Panc1 (cell line): ENCODE data around the gene PSAP.

Experiments used
- POLR2AphosphoS5 ChIP-seq: IDR thresholded peaks from 2 replicates; pipeline ENCODE4 v1.6.1; 2012; ENCODE audit warnings: mild to moderate bottlenecking, low read depth, low read length, moderate library complexity
- TF ChIP-seq, protein P1 (sequence below): fragments of 450-650 bp; IDR thresholded peaks from 2 replicates; pipeline ENCODE4 v1.5.1; 2017; ENCODE audit warnings: mild to moderate bottlenecking

DNA sequence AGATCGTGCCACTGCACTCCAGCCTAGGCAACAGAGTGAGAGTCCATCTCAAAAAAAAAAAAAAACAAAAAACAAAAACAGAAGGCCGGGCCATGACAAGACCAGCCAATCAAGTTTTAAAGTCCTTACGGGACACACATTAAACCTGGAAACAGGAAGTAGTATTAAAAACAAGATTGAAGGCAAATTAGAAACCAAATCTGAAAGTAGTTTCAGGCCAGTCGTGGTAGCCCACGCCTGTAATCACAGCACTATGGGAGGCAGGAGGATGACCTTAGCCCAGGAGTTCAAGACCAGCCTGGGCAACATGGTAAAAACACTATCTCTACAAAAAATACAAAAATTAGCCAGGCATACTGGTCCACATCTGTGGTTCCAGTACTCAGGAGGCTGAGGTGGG is 18.1 kb downstream of the PSAP start:
- TF ChIP-seq, protein P1, sequence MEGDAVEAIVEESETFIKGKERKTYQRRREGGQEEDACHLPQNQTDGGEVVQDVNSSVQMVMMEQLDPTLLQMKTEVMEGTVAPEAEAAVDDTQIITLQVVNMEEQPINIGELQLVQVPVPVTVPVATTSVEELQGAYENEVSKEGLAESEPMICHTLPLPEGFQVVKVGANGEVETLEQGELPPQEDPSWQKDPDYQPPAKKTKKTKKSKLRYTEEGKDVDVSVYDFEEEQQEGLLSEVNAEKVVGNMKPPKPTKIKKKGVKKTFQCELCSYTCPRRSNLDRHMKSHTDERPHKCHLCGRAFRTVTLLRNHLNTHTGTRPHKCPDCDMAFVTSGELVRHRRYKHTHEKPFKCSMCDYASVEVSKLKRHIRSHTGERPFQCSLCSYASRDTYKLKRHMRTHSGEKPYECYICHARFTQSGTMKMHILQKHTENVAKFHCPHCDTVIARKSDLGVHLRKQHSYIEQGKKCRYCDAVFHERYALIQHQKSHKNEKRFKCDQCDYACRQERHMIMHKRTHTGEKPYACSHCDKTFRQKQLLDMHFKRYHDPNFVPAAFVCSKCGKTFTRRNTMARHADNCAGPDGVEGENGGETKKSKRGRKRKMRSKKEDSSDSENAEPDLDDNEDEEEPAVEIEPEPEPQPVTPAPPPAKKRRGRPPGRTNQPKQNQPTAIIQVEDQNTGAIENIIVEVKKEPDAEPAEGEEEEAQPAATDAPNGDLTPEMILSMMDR: no peak
- TF ChIP-seq POLR2AphosphoS5: no peak
